ENCODE measurements around the gene STX16.

STX16 gene

DNA sequence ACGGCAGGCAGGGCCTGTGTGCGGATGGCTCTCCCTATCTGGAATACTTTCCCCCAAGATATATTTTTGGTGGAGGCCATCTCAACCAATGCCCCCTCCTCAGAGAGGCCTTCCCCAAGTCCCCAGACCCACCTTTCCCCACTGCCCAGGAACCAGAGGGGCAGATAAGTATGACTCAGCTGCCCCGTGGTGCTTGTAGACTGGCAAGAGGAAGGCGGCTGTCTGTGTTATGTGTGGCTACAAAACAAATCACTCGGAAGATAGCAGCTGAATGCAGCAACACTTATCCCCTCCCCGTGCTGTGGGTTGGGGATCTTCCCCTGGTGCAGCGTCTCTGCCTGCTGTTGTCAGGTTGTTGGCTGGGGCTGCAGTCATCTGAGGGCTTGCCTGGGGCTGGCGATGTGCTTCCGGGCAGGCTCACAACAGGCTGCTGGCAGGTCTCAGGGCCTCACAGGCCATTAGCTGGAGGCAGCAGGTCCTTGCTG, 48.6 kb downstream of the STX16 start:
- no peak for DNase-seq

DNA sequence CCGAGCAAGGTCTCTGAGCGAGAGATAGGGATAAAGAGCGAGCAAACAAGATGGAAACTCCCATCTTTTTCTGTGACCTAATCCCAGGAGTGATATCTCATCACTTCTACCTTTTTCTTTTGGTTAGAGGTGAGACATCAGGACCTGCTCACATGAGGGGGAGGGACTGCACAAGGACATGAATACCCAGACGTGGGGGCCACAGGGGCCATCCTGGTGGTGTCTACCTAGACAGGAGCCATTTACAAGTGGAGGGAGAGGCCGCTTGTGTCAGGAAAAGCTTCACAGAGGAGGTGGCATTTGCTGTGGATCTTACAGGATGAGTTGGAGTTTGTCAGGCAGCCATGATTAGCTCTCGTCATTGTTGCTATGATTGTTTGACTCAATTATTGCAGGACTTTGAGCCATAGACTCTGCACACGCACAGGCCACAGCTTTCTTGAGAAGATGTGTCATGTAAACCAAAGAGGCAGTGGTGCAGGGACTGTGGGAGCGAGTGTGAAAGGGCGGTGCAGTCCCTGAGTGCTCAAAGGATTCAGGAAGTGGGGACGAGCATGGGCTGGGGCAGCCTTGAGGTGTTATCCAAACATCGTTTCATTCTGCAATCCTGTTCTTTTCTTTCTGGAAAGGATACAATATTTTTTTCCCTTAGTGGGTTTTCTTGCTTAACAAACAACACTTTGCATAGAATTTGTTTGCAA, 49.2 kb downstream of the STX16 start:
- DNase-seq: no peak

DNA sequence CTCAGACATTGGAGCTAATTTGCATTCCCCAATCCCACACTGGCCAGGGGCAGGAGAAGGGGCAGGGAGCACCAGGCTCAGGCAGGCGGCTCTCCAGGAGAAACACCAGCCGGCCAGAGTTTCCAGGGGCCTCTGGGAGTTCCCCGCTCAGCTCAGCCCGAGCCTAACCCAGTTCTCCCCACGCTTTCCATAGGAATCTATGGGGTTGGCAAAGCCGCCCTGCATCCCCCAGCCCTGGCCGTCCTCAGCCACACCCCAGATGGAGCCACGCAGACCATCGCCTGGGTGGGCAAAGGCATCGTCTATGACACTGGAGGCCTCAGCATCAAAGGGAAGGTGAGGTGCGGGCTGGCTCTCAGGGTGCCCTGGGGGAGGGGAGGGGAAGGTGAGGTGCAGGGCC, 49.7 kb downstream of the STX16 start:
- DNase-seq: no peak

DNA sequence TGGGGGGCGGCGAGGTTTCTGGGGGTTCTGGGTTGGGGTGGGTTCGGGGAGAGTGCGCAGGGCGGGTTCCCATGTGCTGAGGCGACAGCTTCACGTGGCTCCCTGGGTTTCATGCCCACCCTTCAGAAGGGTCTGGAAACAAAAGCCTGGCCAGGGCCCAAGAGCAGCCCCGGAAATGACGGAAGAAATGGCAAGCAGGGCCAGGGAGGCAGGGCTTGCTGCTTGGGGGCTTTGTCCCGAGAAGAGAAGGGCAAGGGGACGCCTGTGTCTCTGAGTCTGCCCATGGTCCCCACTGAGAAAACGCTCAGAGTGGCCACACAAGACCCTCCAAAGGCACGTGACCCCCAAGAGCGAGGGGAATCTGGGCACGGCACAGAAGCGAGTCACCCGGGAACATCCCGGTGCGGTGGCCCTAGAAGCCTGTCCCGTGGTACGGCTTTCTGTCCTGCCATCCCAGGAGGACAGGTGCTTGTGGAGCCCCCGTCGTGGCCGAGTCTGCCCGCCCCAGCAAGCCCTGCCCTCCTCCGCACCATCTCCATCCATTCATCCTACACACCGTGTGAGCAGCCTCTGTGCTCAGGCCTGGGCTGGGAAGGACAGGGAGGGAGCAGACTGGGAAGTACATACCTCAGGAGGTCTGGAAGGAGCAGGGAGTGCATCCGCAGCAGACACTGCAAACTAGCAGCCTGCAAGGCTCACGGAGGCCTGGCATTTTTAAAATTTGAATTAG, 50.5 kb downstream of the STX16 start:
- DNase-seq: no peak

DNA sequence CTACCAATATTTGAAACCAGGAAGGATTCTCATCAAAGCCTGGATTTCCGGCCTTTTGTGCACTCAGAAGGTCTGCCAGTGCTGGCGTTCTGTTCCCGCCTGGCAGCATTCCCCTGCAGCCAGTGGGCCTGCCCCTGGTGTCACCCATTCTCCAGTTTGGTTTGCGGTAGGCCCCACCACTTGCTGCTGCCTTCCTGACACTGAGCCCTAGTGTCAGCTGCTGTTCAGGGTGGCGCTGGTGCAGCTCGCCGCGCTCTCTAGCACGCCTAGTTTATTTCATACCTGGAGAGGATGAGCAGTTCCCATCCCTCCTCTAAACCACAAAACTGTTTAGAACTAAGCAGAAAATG, 51.1 kb downstream of the STX16 start:
- no peak for DNase-seq

DNA sequence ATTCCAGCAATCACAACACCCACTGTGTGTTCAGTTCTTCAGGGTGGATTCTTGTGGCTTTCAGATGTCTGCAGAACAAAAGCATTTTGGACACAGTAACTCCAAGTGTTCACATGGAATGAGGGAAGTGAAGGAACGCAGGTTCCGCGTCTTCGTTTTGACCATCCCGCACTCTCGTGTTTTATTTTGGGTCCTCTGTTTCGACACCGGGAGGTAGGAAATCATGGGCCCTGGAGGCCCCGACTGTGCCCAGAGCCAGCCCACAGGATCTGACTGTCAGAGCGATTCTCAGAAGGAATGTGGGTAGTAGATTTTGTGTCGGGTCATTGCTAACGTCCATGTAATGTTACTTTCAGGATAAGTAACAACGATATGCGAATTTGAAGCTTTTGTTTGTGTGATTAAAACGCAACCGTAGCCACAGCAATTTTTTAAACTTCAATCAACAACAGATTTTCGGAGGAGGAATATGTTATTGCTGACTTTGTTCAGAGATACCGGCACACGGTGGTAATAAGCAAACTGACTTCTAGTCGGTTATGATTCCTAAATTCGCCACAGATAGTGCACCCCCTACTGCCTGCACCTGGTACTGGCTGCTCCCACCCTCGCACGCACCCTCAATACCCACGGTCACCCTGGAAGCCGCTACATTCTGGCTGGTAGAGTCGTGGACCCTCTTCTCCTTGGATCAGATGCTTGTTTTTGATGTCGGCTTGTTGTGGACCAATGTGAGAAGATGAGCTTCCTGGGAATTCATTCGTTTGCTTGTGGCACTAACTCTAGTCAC, 52.0 kb downstream of the STX16 start:
- no peak for DNase-seq

DNA sequence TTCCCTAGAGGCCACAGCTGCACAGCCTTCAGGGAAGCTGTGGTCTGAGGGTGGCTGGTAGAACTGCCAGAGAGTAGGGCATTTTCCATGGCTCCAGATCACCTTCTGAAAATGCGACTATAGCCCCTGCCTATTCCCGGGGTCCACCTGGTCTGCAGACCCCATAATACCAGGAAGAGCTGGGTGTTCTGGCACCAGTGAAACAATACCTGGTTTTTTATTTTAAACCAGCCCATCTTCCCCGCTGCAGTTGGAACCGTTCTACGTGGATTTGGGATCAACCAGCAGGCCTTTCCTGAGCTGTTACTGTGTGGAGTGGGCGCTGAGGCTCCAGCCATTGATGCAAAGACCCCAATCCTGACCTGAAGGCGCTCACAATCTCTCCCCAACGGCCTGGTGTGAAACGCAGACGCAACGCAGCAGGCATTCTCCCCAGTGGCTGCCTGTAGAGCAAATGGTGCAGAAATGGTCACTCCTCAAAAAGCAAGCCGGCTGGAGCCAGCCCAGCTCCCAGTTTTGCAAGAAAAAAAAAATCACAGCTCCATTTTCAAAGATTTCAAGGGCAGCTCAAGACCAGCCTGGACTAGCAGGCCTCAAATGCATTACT, 52.8 kb downstream of the STX16 start:
- no peak for DNase-seq

DNA sequence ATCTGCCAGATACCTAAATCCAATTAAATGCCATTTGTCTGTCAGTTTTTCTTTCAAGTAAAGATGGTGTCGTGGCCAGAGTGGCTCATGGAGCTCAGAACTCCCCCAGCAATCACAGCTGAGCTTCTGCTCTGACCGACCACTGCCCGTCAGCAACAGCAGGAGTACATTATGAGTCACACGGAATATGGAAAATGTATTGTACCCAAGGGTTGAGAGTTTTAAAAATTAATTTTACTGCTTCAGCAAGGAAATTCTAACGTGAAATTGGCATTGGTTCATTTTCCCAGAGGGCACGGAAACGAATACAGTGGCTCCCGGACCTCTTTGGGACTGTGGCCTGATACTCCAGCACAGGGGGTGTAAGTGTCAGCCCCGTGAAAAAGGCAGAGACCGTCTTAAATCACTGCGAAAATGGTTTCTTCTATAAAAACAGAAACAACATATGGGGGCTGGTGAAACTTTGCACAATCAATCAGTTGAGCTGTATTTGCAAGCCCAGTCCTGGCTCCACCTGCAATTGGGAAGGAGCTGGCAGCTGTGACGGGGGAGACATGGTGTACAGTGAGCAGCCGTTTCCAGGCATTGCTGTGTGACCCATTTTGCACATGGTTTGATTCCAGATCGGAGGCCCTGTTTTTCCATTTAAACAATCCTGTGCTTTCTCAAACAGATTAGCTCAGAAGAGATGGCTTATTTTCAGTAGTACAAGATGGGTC, 54.3 kb downstream of the STX16 start:
- no peak for DNase-seq

DNA sequence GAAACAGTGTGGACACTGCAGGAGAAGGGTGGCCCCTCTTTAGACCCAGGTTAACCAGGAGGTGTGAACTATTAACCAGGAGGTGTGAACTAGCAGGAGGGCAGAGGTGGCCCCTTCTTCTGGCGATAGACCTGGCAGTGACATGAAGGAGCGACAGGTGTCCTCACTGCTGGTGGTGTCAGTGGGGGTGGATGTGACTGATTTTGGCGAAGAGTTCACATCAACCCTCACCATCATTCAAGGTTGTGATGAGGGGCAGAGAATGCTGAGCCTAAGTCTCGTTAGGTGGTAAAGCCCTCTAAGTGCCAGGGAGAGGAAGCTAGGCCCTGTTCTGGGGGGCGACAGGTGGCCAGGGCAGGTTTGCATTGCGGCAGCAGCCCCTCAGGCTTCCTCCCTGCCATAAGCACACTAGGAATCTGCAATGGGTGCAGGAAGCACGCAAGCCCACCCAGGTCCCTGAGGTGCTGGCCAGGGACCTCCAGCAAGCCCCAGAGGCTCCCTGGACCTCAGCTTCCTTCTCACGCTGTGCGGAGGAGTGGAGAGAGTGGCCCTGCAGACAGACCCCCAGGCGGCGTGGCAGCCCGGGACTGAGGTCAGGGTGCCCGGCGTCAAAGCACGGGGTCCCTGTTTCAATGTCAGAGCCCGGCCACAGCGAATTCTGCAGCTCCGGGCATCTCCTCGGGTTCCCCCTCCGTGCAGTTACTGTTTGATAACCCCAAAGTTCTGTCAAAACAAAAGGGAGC, 55.2 kb downstream of the STX16 start:
- DNase-seq: no peak

DNA sequence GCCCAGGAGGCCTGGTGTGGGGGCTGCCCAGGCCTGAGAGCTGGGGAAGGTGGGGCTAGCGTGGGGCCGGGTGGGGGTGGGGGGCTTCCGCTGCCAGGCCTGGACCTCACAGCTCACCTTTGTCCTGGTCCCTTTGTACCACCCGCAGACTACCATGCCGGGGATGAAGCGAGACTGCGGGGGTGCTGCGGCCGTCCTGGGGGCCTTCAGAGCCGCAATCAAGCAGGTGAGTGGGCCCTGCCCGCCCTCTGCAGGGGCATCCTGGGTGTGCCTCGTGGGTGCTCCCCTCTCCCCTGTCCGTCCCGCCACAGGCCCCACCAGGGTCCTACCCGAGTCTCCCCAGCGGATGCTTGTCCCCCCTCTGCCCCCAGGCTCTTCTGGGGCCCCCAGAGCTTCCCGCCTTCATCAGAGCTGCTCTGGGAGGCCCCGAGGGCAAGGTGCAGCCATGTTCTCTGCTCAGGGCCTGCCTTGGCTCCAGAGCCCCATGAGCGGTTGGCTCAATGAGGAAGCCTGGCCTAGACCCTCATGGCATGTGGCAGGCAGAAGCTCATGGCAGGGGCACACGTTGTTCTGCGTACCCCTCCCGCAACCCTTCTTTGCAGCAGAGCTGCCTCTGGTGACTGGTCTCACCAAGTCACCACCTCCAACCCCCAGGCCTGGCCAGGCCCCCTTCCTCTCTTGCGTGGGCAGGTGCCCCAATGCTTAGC, 56.0 kb downstream of the STX16 start:
- DNase-seq: no peak

DNA sequence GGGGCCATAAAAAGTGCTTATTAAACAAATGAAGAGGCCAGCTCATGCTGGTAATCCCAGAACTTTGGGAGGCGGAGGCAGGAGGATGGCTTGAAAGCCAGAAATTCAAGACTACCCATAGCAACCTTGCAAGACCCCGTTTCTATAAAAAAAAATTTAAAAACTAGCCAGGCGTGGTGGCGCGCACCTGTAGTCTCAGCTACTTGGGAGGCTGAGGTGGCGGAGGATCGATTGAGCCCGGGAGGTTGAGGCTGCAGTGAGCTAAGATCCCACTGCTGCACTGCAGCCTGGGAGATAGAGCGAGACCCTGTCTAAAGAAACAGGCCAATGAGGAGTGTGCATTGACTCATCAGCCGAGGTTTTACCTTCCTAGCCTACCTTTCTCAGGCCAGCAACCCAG, 56.7 kb downstream of the STX16 start:
- no peak for DNase-seq

DNA sequence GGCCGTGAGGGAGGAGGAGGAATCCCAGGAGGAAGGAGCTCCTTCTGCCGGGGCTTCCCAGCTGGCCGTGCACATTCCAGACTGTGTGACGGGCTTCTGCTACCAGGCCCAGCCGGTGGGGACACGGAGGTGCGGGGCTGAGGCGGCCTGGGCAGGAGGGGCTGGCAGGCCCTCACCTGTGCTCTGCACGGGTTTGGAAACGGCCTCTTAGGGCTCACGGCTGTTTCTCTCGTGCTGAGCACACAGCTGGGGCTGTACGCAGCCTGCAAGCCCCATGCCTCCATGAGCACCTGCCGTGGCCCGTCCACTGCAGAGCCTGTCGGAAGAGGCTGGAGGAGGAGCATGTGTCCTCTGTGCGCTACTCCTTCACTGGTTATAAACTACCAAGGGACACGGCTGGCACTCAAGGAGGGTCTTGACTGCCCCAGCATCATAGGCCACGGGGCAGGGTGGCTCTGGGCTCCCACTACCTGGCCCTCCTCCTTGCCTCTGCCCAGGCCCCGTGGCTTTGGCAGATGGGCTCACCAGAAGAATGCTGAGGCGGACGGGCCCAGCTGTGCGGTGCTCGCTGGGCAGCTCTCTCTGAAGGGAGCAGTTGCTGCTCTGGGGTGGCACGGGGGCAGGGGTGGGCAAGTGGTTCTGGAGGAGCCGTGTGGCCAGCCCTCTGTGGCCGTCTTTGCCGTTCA, 57.3 kb downstream of the STX16 start:
- DNase-seq: no peak

DNA sequence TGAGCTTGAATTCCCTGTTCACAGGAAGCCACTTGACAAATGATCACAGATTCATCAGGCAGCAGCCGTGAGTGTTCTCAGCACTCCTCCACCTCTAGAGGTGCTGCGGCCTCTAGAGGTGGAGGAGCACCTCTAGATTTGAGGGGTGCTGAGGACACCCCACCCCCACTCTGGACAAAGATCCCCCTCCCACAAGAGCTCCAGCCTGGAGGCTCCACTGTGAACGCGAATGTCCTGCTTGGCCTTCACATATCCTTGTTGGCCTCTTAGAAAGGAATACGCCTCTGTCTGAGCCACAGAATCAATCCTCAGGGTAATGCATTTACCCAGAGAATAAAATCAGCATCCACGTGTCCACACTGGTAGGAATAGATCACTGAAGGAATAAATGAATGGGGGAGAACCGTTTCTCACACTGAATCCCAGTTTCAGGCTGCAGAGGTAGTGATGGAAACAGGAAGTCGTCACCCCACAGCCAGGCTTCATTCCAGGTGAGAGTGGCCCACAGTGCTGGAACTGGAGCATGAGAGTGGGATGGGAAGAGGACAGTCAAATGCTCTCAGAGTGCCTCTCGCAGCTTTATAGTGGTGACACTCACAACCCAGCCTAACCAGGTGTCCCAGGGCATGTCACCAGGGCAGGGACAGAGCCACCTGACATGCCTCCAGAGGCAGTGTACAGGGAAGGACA, 58.1 kb downstream of the STX16 start:
- DNase-seq: no peak

DNA sequence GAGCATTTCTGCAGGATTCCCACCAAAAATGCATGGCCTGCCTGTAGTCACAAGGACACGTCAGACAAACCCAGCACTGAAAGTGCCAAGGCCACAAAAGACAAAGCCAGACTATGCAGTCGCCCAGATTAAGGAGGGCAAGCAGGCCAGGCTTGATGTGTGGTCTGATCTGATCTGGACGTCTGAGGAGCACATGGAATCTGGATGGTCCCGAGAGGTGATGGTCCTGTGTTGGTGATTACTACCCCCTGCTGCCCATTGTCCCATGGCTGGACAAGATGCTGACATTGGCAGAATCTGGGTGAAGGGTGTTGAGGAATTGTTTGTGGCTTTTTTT, 58.6 kb downstream of the STX16 start:
- no peak for DNase-seq

DNA sequence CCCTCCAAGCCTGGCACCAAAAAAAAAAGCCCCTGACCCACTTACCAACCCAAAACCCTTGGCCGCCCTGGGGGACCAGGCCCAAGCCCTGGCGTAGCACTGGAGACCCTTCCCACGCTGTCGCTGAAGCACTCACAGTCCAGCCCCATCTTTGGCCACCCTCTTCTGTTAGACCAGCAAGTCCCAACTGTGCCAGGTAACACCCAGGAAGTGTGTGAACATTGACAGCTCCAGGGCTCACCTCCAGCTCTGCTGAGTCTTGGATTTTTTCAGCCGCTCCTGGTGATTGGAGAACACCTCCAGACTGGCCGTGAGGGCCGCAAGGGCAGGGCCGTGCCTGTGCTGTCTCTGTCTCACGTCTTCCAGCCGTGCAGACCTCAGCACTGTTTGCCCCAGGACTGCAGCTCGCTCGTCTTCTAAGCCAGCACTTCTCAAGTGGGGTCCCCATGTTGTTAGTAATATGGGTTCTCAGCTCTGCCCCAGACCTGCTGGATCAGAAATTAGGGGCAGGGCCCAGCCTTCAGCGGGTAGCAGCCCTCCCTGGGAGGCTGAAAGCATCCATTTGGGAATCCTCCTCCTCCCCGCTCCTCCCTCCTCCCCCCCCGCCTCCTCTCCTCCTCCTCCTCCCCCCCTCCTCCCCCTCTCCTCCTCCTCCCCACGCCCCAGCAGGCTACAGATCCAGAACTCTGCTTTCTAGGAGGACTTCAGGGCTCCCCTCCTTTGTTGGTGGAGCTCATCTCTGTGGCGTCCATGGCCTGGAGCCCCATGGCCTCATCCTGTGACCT, 59.6 kb downstream of the STX16 start:
- no peak for DNase-seq

DNA sequence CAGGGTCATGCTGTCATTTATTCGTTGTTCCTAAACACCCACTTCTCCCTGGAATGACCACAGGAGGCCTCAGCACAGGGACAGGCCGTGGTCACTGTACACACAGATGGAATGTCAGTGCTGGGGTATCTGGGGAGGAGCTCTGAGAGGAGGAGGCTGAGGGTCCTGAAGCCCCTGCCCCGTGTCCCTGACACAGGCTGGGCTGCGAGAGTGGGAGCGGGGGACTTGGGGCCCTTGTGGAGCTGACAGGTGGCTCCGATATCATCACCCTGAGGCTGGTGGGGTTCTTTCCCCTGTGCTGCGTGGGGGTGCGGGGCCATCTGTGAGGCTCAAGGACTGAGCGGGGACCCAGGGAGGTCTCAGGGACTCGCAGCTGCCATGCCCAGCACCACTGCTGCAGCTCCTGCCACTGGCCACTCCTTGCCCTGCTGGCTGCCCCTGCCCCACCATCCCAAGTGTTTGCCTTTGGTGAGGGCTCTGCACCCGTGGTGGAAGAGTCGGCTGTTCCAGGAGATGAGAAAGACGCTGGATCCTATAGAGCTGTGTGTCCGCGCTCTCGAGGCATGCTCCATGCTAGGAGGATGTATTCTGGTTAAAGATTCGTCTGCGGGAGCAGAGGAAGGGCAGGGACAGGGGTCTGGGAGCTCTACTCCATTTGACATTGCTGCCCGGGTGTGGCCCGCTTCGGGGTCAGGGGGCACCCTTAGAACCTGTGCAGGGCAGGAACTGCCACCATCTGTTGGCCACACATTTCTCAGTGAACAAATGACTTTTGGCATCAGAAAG, 60.4 kb downstream of the STX16 start:
- DNase-seq: no peak

DNA sequence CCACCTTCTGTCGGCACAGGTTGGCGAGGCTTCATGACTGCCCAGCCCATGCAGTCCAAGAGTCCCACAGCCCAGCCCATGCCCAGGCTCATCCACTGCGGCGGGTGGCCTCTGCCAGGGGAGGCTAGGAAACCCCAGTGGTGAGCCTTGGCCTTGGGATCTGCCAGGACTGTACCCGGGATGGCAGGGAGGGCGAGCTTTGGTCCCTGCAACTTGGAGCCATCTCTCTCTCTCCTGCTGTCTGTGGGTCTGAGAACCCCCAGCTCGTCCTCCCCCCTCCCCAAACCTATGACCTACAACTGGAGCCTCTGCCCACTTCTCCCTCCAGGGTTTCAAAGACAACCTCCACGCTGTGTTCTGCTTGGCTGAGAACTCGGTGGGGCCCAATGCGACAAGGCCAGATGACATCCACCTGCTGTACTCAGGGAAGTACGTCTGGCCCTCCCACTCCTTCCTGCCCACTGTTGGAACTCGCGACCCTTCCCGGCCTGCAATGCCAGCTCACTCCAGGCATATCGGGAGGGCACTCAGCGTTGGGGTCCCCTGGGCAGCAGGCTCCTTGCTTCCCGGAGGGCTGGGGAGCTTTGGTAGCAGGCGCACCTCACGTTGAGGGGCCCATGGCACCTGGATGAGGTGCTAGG, 61.2 kb downstream of the STX16 start:
- DNase-seq: no peak
